ENCODE results near the gene COPG1.
"Not testable (repeated sequence)": the region's sequence is repeated elsewhere in the genome, so short reads cannot be mapped to it uniquely, and the experiment has no call there.

Gene COPG1

GRCh38 chr3:129249284-129250065 is at the start of gene COPG1:
TSS of gene COPG1 (plus strand) at chr3:129249606. CDS start at chr3:129249710, 104 bp downstream.
- DNase-seq (ENCODE audit: low spot score), result peak; percentile 96

- DNase-seq (ENCODE audit: low spot score), result no peak
Observed at GRCh38 chr3:129204473-129204872, 44.9 kb upstream of the COPG1 start.

GRCh38 chr3:129205109-129205832 is 44.1 kb upstream of the COPG1 start:
- no peak for DNase-seq (ENCODE audit: low spot score)

- no peak for DNase-seq (ENCODE audit: low spot score)
Observed at GRCh38 chr3:129207479-129207878, 41.9 kb upstream of the COPG1 start.

GRCh38 chr3:129211345-129211744 is 38.1 kb upstream of the COPG1 start:
- no peak for DNase-seq (ENCODE audit: low spot score)

- DNase-seq (ENCODE audit: low spot score), result peak; percentile 51
Observed at GRCh38 chr3:129211772-129212171, 37.6 kb upstream of the COPG1 start.

- DNase-seq (ENCODE audit: low spot score), result no peak
Observed at GRCh38 chr3:129213238-129213637, 36.2 kb upstream of the COPG1 start.

- DNase-seq (ENCODE audit: low spot score), result no peak
Observed at GRCh38 chr3:129218742-129219141, 30.7 kb upstream of the COPG1 start.

GRCh38 chr3:129224387-129224786 is 25.0 kb upstream of the COPG1 start:
- DNase-seq (ENCODE audit: low spot score), result not testable (repeated sequence)

- peak; percentile 70 for DNase-seq (ENCODE audit: low spot score)
Observed at GRCh38 chr3:129224984-129225393, 24.4 kb upstream of the COPG1 start.

- DNase-seq (ENCODE audit: low spot score), result peak; percentile 62
Observed at GRCh38 chr3:129226374-129226773, 23.0 kb upstream of the COPG1 start.

GRCh38 chr3:129228891-129229585 is 20.4 kb upstream of the COPG1 start:
- peak; percentile 42 for DNase-seq (ENCODE audit: low spot score)

- peak; percentile 48 for DNase-seq (ENCODE audit: low spot score)
Observed at GRCh38 chr3:129230311-129231019, 18.9 kb upstream of the COPG1 start.

GRCh38 chr3:129231331-129232119 is 17.9 kb upstream of the COPG1 start:
- no peak for DNase-seq (ENCODE audit: low spot score)

GRCh38 chr3:129233538-129233937 is 15.9 kb upstream of the COPG1 start:
- no peak for DNase-seq (ENCODE audit: low spot score)

- no peak for DNase-seq (ENCODE audit: low spot score)
Observed at GRCh38 chr3:129234441-129234840, 15.0 kb upstream of the COPG1 start.

GRCh38 chr3:129235344-129235917 is 14.0 kb upstream of the COPG1 start:
- no peak for DNase-seq (ENCODE audit: low spot score)

GRCh38 chr3:129238945-129239705 is 10.3 kb upstream of the COPG1 start:
- DNase-seq (ENCODE audit: low spot score), result no peak

- DNase-seq (ENCODE audit: low spot score), result no peak
Observed at GRCh38 chr3:129239991-129240390, 9.4 kb upstream of the COPG1 start.

- DNase-seq (ENCODE audit: low spot score), result no peak
Observed at GRCh38 chr3:129240436-129240835, 9.0 kb upstream of the COPG1 start.

Data from AG08396 (cell line).